ENCODE data around the gene PRR7. TPM values are rescaled to one million over a fixed set of nuclear protein-coding genes. Genes with fewer than 3 reads are reported as not detected.

PRR7 gene
- total RNA-seq, 4 donors from 2014 or later: 1.6 to 2.7 (median 2.2) TPM; not detected in 1

DNA sequence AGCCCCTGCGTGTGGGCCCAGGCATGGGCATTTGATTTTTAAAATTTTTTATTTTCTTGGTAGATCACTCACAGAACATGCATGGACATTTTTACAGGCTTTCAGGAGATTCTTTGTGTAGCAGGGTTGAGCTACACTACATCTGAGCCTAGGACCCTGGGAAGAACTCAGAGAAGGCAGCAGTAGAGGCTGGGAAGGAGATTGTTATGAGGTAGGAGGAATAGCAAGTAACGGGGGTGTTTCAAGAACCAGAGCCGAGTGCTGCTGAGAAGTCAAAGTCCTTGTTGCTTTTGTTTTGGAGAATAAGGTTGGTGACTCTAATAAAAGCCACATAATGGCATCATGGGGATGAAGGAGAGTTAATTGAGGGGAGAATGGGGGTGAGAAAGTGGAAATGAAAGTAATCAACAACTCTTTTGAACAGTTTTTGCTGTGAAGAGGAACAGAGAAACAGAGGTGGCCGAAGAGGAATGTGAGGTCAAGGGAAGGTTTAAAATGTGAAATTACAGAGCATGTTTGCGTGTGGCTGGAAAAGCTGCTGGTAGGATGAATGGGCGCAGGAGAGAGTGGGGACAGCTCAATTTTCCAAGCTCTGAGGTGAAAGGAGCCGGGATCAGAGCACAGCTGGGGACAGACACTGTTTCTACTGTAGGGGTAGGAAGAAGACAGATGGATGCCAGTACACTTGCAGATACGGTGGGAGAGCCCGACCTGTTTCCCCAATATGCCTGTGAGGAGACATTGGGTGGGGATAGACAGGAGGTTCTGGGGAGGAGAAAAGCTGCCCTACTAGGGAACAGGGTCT, 55.5 kb downstream of the PRR7 start:
- Histone ChIP-seq H3K4me3 (no peak overlapping the region), H3K27ac (no peak overlapping the region), H3K36me3 (peaks cover 0 to 4% of the 10 kb centered on the region in 2 donors), H3K9me3 (no peaks in the 10 kb centered on the region), H3K4me1 (peaks cover 0 to 26% (median 14%) of the 10 kb centered on the region in 3 donors), H3K27me3 (no peaks in the 10 kb centered on the region)
- ATAC-seq: no peak
- TF ChIP-seq POLR2A (IDR thresholded peaks at IDR 0.05) (no peak), EP300 (IDR thresholded peaks at IDR 0.05) (no peak), POLR2AphosphoS5 (IDR thresholded peaks at IDR 0.05) (no peak)
- TF ChIP-seq, protein P1, sequence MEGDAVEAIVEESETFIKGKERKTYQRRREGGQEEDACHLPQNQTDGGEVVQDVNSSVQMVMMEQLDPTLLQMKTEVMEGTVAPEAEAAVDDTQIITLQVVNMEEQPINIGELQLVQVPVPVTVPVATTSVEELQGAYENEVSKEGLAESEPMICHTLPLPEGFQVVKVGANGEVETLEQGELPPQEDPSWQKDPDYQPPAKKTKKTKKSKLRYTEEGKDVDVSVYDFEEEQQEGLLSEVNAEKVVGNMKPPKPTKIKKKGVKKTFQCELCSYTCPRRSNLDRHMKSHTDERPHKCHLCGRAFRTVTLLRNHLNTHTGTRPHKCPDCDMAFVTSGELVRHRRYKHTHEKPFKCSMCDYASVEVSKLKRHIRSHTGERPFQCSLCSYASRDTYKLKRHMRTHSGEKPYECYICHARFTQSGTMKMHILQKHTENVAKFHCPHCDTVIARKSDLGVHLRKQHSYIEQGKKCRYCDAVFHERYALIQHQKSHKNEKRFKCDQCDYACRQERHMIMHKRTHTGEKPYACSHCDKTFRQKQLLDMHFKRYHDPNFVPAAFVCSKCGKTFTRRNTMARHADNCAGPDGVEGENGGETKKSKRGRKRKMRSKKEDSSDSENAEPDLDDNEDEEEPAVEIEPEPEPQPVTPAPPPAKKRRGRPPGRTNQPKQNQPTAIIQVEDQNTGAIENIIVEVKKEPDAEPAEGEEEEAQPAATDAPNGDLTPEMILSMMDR (IDR thresholded peaks at IDR 0.05): no peak
- 49 to 50% methylated on average over 6 to 9 of the region's 9 CpGs for WGBS, 2 donors (ENCODE audit: low coverage in 1 of 2)

DNA sequence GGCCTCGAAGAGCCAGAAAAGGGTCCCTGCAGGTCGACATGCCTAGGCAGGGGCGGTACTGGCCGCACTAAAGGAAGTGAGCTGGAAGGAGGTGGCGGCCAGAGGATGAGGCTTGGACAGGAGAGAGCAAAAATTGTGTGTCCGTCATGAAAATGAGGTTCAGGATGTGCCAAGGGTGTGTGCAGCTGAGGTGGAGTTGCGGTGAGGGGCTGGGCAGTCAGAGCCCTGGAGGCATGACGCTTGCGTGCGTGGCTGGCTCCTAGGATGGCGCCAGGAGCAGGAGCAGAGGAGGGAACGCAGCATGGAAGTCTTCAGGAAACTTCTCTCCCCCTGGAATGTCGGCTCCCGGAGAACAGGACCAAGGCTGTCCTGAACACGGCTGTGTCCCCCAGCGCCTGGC, 56.3 kb downstream of the PRR7 start:
- Histone ChIP-seq H3K27ac (no peak overlapping the region), H3K9me3 (no peaks in the 10 kb centered on the region), H3K4me1 (peaks cover 0 to 23% (median 13%) of the 10 kb centered on the region in 3 donors), H3K27me3 (no peaks in the 10 kb centered on the region), H3K36me3 (peaks cover 0 to 4% of the 10 kb centered on the region in 2 donors), H3K4me3 (no peak overlapping the region)
- WGBS, 2 donors (ENCODE audit: low coverage in 1 of 2): 71 to 75% methylated on average over 4 to 9 of the region's 16 CpGs
- TF ChIP-seq POLR2A (IDR thresholded peaks at IDR 0.05) (no peak), POLR2AphosphoS5 (IDR thresholded peaks at IDR 0.05) (no peak), EP300 (IDR thresholded peaks at IDR 0.05) (no peak)
- TF ChIP-seq, protein P1 (IDR thresholded peaks at IDR 0.05): no peak
- no peak for ATAC-seq

DNA sequence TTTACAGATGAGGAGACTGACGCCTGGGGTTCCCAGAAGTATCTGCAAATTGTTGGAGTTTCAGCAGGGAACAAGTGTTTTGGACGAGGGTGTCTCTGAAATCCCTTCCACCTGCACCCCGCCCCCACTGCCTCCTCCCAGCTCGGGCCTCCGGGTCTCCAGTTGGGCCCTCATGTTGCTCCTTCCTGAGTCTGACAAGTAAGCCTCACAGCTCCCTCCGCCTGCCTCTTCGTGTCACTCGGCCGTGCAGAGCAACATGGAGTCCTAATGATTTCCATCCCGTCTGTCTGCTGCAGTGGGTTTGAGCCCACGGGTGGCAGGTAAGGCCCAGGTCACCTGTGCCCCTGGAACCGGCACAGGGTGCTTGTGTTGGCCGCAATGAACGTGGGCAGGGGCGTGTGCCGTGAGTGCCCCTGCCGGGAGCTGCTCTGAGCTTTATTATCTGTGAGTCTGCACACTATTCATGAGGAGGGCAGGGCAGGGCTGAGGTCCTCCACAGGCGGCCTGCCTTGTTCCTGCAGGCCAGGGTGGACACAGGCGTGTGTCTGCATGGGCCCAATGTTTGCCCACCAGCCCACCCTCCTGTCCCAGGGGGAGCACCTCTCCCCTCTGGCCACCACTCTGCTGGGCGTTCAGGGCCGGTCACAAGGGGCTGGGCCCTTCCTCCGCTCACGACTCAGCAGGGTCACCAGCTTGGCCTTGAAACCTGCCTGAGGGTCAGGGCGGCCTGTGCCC, 56.9 kb downstream of the PRR7 start:
- no peak for TF ChIP-seq POLR2AphosphoS5 (IDR thresholded peaks at IDR 0.05)
- no peak for TF ChIP-seq EP300 (IDR thresholded peaks at IDR 0.05)
- TF ChIP-seq, protein P1 (IDR thresholded peaks at IDR 0.05): no peak
- TF ChIP-seq POLR2A (IDR thresholded peaks at IDR 0.05): no peak
- Histone ChIP-seq H3K9me3 (no peaks in the 10 kb centered on the region), H3K27me3 (no peaks in the 10 kb centered on the region), H3K4me3 (no peak overlapping the region), H3K36me3 (peaks cover 0 to 4% of the 10 kb centered on the region in 2 donors), H3K4me1 (peaks cover 0 to 17% (median 6%) of the 10 kb centered on the region in 3 donors), H3K27ac (no peak overlapping the region)
- 85 to 86% methylated on average over 7 to 9 of the region's 24 CpGs for WGBS, 2 donors (ENCODE audit: low coverage in 1 of 2)
- no peak for ATAC-seq

DNA sequence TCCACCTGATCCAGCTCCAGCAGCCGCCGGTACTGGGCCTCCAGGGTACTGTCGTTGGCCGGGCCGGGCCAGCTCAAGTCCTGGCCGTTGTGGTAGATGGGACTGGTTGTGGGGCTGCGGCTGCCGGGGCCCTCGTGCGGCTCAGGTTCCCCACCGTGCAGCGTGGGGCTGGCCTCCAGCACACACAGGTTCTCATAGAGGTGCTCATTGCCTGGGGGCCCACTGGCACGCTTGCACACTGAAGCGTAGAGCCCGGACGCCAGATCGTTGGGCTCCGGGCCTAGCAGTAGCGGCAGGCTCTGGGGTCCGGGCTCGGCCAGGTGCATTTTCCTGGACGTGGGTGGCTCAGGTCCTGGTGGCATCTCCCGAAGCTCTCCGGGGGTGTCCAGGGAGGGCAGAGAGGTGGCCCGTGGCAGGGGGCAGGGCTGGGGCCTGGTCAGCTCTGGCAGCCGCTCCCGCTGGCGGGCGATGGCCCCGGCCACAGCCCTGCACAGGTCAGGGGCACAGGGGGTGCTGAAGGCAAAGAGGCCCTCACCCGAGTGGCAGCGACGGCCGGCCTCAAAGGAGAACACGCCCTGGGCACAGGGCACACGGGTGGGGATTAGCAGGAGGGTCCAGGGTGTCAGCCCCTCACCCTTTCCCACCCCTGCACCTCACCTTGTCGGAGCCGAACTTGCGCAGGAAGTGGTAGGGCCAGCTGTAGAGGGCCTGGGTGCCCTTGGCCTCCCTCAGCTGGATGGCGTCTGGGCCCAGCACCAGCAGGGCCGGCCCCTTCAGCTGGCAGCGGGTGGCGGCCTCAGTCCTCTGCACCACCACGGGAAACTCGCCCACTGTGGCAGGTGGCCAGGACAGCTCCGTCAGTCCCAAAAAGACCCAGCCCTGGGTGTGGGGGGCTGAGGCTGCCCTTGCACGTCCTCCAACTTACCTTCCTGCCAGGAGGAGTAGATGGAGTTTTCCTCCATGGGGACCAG, 57.8 kb downstream of the PRR7 start:
- Histone ChIP-seq H3K4me3 (no peak overlapping the region), H3K27ac (no peak overlapping the region), H3K4me1 (peaks cover 0 to 12% (median 4%) of the 10 kb centered on the region in 3 donors), H3K36me3 (peaks cover 0 to 4% of the 10 kb centered on the region in 2 donors), H3K9me3 (no peaks in the 10 kb centered on the region), H3K27me3 (no peaks in the 10 kb centered on the region)
- ATAC-seq: no peak
- WGBS, 2 donors (ENCODE audit: low coverage in 1 of 2): 70 to 100% methylated on average over 1 to 2 of the region's 47 CpGs
- TF ChIP-seq EP300 (IDR thresholded peaks at IDR 0.05) (no peak), POLR2A (IDR thresholded peaks at IDR 0.05) (no peak), POLR2AphosphoS5 (IDR thresholded peaks at IDR 0.05) (no peak)
- TF ChIP-seq, protein P1 (IDR thresholded peaks at IDR 0.05): no peak
